ENCODE data around the gene MECP2. TPM values are rescaled to one million over a fixed set of nuclear protein-coding genes. Genes with fewer than 3 reads are reported as not detected.

The MECP2 gene
- total and polyA plus RNA-seq, 2 of the 13 experiments (the other 11 are each of a cell fraction or from before 2014, with no cell fraction given): 7.9 to 18.1 TPM

GRCh38 chrX:154056770-154057241 is 40.7 kb downstream of the MECP2 start (continued):
- TF ChIP-seq ZNF281 (CRISPR knock-in tag; IDR thresholded peaks at IDR 0.05; ENCODE audit: borderline replicate concordance) (peak; percentile 55; the same call in 1 of the 2 replicates), CBX2 (IDR thresholded peaks at IDR 0.05; ENCODE audit: low read depth, low read length) (no peak), CBX2 (CRISPR knock-in tag; IDR thresholded peaks at IDR 0.05; ENCODE audit: low read depth) (no peak), ATF7 (IDR thresholded peaks at IDR 0.05) (0 out of 2 replicates have a peak, but pooled peaks have one; percentile 17), ATF7 (CRISPR knock-in tag; IDR thresholded peaks at IDR 0.05) (0 out of 2 replicates have a peak, but pooled peaks have one; percentile 60), ZFX (CRISPR knock-in tag; IDR thresholded peaks at IDR 0.05; ENCODE audit: low read depth) (peak; percentile 96), SMYD3 (CRISPR knock-in tag; IDR thresholded peaks at IDR 0.05) (0 out of 2 replicates have a peak, but pooled peaks have one; percentile 59), ELF3 (CRISPR knock-in tag; IDR thresholded peaks at IDR 0.05) (peak; percentile 97), MED13 (CRISPR knock-in tag; IDR thresholded peaks at IDR 0.05) (no peak), SIX4 (CRISPR knock-in tag; IDR thresholded peaks at IDR 0.05) (peak; percentile 36; the same call in 1 of the 2 replicates), HOXD1 (CRISPR knock-in tag; IDR thresholded peaks at IDR 0.05) (peak; percentile 46; the same call in 1 of the 2 replicates), ZNF83 (CRISPR knock-in tag; IDR thresholded peaks at IDR 0.05; ENCODE audit: borderline replicate concordance) (0 out of 2 replicates have a peak, but pooled peaks have one; percentile 40), ZMYM3 (CRISPR knock-in tag; IDR thresholded peaks at IDR 0.05) (peak; percentile 56; the same call in 1 of the 2 replicates), WIZ (CRISPR knock-in tag; IDR thresholded peaks at IDR 0.05) (no peak), HNRNPL (IDR thresholded peaks at IDR 0.05; ENCODE audit: low read depth, low read length) (no peak), ZNF382 (CRISPR knock-in tag; IDR thresholded peaks at IDR 0.05; ENCODE audit: borderline replicate concordance) (no peak), SOX13 (IDR thresholded peaks at IDR 0.05) (no peak; the same call in 1 of the 2 replicates), SOX13 (CRISPR knock-in tag; conservative IDR thresholded peaks at IDR 0.05 in 1 of 2, IDR thresholded peaks at IDR 0.05 in 1 of 2) (peak in 1 of 2 experiments; percentile 65; a peak in 2 of 4 replicates), ZNF614 (CRISPR knock-in tag; IDR thresholded peaks at IDR 0.05; ENCODE audit: borderline replicate concordance) (peak; percentile 77; the same call in 1 of the 2 replicates), MAX (IDR thresholded peaks at IDR 0.05) (peak; percentile 98), ZNF792 (CRISPR knock-in tag; IDR thresholded peaks at IDR 0.05) (peak; percentile 66), ZBTB38 (CRISPR knock-in tag; IDR thresholded peaks at IDR 0.05) (peak; percentile 73), BHLHE40 (IDR thresholded peaks at IDR 0.05; ENCODE audit: low read length) (peak; percentile 96), ZMYM4 (CRISPR knock-in tag; IDR thresholded peaks at IDR 0.05) (peak; percentile 48; the same call in 1 of the 2 replicates), EP300 (IDR thresholded peaks at IDR 0.05; ENCODE audit: low read depth in 2 of 2, low read length in 2 of 2) (peak in 1 of 2 experiments; percentile 76; a peak in 2 of 4 replicates), EP300 (CRISPR knock-in tag; IDR thresholded peaks at IDR 0.05; ENCODE audit: borderline replicate concordance) (peak; percentile 84), BRF2 (CRISPR knock-in tag; IDR thresholded peaks at IDR 0.05) (no peak), ZBTB43 (CRISPR knock-in tag; conservative IDR thresholded peaks at IDR 0.05) (peak; percentile 86)
